A549 treated with CORT108297 at 1 μM for 4 hours (cell line): ENCODE measurements around the gene GATD1. TPM values are rescaled to one million over a fixed set of nuclear protein-coding genes. Genes with fewer than 3 reads are reported as not detected.

Experiments used
- total RNA-seq: library from RNA; stranded (reverse); fragments of 200-300 nt; extraction: Qiagen RNA extraction; gene quantifications from 5 replicates; pipeline ENCODE4 v1.2.3, GENCODE V29; 2022

Gene GATD1
- total RNA-seq: 37.0 to 53.7 TPM (median 49.1 TPM) in 5 replicates

GRCh38 chr11:777288-778255 is at the start of gene GATD1:
TSS of gene GATD1 (minus strand) at chr11:777487. CDS start at chr11:777462, 25 bp downstream.

GRCh38 chr11:818396-819128 is 41.3 kb upstream of the GATD1 start, which contains the start of gene PNPLA2:
TSS of gene PNPLA2 (plus strand) at chr11:818914. CDS start at chr11:819719, 805 bp downstream.

GRCh38 chr11:809287-810039 is 32.2 kb upstream of the GATD1 start, which contains the start of gene RPLP2:
TSS of gene RPLP2 (plus strand) at chr11:809967. CDS start at chr11:810235, 268 bp downstream.

GRCh38 chr11:798093-798713 is 20.9 kb upstream of the GATD1 start, which contains the start of gene SLC25A22:
TSS of gene SLC25A22 (minus strand) at chr11:798281. CDS start at chr11:795006, 3,275 bp downstream.

GRCh38 chr11:789943-790342 is 12.7 kb upstream of the GATD1 start, which contains the start of gene CEND1:
TSS of gene CEND1 (minus strand) at chr11:790090. CDS start at chr11:788576, 1,514 bp downstream.

GRCh38 chr11:747158-748006 is 29.9 kb downstream of the GATD1 start, which contains the start of gene TALDO1:
TSS of gene TALDO1 (plus strand) at chr11:747464. CDS start at chr11:747482, 18 bp downstream.

Other genes starting within 250 kb of the GATD1 start
- 97.4 to 162 TPM (median 151 TPM) in 5 replicates for gene HRAS, start 241.9 kb downstream of the GATD1 start, total RNA-seq
- 0.45 to 0.93 TPM (median 0.75 TPM) in 5 replicates for gene LRRC56, start 240.0 kb downstream of the GATD1 start, total RNA-seq
- 1.9 to 3.3 TPM (median 2.7 TPM) in 5 replicates for gene LMNTD2, start 216.7 kb downstream of the GATD1 start, total RNA-seq
- gene RASSF7, start 216.5 kb downstream of the GATD1 start, total RNA-seq: 35.3 to 47.8 TPM (median 43.4 TPM) in 5 replicates
- gene PHRF1, start 201.0 kb downstream of the GATD1 start, total RNA-seq: 26.7 to 35.3 TPM (median 34.8 TPM) in 5 replicates
- gene IRF7, start 161.5 kb downstream of the GATD1 start, total RNA-seq: 4.1 to 7.8 TPM (median 7.0 TPM) in 5 replicates
- 0.03 to 0.08 TPM in 2 of 5 replicates, not detected in the others for gene CDHR5, start 152.5 kb downstream of the GATD1 start, total RNA-seq
- gene SCT, start 150.3 kb downstream of the GATD1 start, total RNA-seq: not detected in 5 replicates
- 0.15 to 0.39 TPM (median 0.22 TPM) in 5 replicates for gene DRD4, start 140.2 kb downstream of the GATD1 start, total RNA-seq
- gene DEAF1, start 82.3 kb downstream of the GATD1 start, total RNA-seq: 27.2 to 37.0 TPM (median 33.8 TPM) in 5 replicates
- 9.2 to 11.6 TPM (median 11.3 TPM) in 5 replicates for gene TMEM80, start 81.7 kb downstream of the GATD1 start, total RNA-seq
- 77.4 to 139 TPM (median 122 TPM) in 5 replicates for gene EPS8L2, start 71.3 kb downstream of the GATD1 start, total RNA-seq
- gene TALDO1, start 30.0 kb downstream of the GATD1 start, total RNA-seq: 416 to 454 TPM (median 423 TPM) in 5 replicates
- 1.4 to 2.7 TPM (median 2.0 TPM) in 5 replicates for gene CEND1, start 12.6 kb upstream of the GATD1 start, total RNA-seq
- 23.7 to 39.6 TPM (median 37.1 TPM) in 5 replicates for gene SLC25A22, start 20.8 kb upstream of the GATD1 start, total RNA-seq
- 8.7 to 17.7 TPM (median 16.6 TPM) in 5 replicates for gene PIDD1, start 27.7 kb upstream of the GATD1 start, total RNA-seq
- 1,648 to 2,773 TPM (median 2,446 TPM) in 5 replicates for gene RPLP2, start 32.5 kb upstream of the GATD1 start, total RNA-seq
- gene PNPLA2, start 41.4 kb upstream of the GATD1 start, total RNA-seq: 35.5 to 63.1 TPM (median 58.0 TPM) in 5 replicates
- 2.9 to 5.2 TPM (median 4.8 TPM) in 5 replicates for gene CRACR2B, start 50.4 kb upstream of the GATD1 start, total RNA-seq
- 725 to 879 TPM (median 864 TPM) in 5 replicates for gene CD151, start 55.5 kb upstream of the GATD1 start, total RNA-seq
- 590 to 758 TPM (median 644 TPM) in 5 replicates for gene POLR2L, start 65.0 kb upstream of the GATD1 start, total RNA-seq
- 121 to 195 TPM (median 194 TPM) in 5 replicates for gene TSPAN4, start 65.4 kb upstream of the GATD1 start, total RNA-seq
- gene CHID1, start 133.3 kb upstream of the GATD1 start, total RNA-seq: 70.5 to 81.8 TPM (median 78.9 TPM) in 5 replicates
- gene AP2A2, start 148.4 kb upstream of the GATD1 start, total RNA-seq: 32.5 to 38.3 TPM (median 37.2 TPM) in 5 replicates